Measurements from ENCODE around the gene CABYR. TPM values are rescaled to one million over a fixed set of nuclear protein-coding genes. Genes with fewer than 3 reads are reported as not detected.

Gene CABYR
- total RNA-seq, 4 donors from 2014 or later, result 0.33 to 0.51 (median 0.42) TPM; not detected in 1

- Histone ChIP-seq H3K27me3 (no peaks in the 10 kb centered on the region), H3K4me3 (no peak overlapping the region), H3K36me3 (peaks cover 0 to 3% of the 10 kb centered on the region in 2 donors), H3K4me1 (peaks cover 6 to 7% of the 10 kb centered on the region in 2 donors), H3K27ac (no peak overlapping the region), H3K9me3 (no peaks in the 10 kb centered on the region)
- in situ Hi-C loops (cut with MboI; ENCODE audit: low sequenced_read_pairs in 4 of 4), result no loop called here
- ATAC-seq, result no peak
- TF ChIP-seq, protein P1, sequence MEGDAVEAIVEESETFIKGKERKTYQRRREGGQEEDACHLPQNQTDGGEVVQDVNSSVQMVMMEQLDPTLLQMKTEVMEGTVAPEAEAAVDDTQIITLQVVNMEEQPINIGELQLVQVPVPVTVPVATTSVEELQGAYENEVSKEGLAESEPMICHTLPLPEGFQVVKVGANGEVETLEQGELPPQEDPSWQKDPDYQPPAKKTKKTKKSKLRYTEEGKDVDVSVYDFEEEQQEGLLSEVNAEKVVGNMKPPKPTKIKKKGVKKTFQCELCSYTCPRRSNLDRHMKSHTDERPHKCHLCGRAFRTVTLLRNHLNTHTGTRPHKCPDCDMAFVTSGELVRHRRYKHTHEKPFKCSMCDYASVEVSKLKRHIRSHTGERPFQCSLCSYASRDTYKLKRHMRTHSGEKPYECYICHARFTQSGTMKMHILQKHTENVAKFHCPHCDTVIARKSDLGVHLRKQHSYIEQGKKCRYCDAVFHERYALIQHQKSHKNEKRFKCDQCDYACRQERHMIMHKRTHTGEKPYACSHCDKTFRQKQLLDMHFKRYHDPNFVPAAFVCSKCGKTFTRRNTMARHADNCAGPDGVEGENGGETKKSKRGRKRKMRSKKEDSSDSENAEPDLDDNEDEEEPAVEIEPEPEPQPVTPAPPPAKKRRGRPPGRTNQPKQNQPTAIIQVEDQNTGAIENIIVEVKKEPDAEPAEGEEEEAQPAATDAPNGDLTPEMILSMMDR (IDR thresholded peaks at IDR 0.05 in 4 of 5, conservative IDR thresholded peaks at IDR 0.05 in 1 of 5), result no peak
- TF ChIP-seq POLR2A (IDR thresholded peaks at IDR 0.05), result no peak
- intact Hi-C loops (cut with DNase I; ENCODE audit: low total_unique reads), result no loop called here
- no peak for DNase-seq
Observed at GRCh38 chr18:24180048-24180447, 41.2 kb downstream of the CABYR start.

- Histone ChIP-seq H3K27ac (no peak overlapping the region), H3K36me3 (peaks cover 0 to 7% of the 10 kb centered on the region in 2 donors), H3K27me3 (no peaks in the 10 kb centered on the region), H3K9me3 (no peaks in the 10 kb centered on the region), H3K4me1 (peaks cover 6% of the 10 kb centered on the region in 2 donors), H3K4me3 (no peak overlapping the region)
- ATAC-seq, result no peak
- TF ChIP-seq, protein P1 (IDR thresholded peaks at IDR 0.05 in 4 of 5, conservative IDR thresholded peaks at IDR 0.05 in 1 of 5), result no peak
- no peak for TF ChIP-seq POLR2A (IDR thresholded peaks at IDR 0.05)
- intact Hi-C loops (cut with DNase I; ENCODE audit: low total_unique reads) (no loop called here), in situ Hi-C loops (cut with MboI; ENCODE audit: low sequenced_read_pairs in 4 of 4) (no loop called here)
- DNase-seq, result no peak
Observed at GRCh38 chr18:24181806-24182205, 42.9 kb downstream of the CABYR start.

DNA sequence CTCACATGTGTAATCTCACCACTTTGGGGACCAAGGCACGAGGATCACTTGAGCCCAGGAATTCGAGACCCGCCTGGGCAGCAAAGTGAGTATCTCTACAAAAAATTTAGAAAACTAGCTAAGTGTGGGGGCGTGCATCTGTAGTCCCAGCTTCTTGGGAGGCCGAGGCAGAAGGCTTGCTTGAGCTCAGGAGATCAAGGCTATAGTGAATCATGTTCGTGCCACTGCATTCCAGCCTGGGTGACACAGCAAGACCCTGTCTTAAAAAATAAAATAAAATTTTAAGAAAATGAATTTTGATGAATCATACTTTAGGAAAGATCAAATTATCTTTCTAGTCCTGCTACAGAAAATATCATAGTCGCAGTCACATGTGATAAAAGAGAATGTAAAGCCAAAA is 46.9 kb downstream of the CABYR start:
- H3K27ac ChIP-seq, result no peak overlapping the region
- H3K27me3 ChIP-seq, result no peaks in the 10 kb centered on the region
- no peaks in the 10 kb centered on the region for H3K9me3 ChIP-seq
- DNase-seq, result no peak
- peaks cover 0 to 7% of the 10 kb centered on the region in 2 donors for H3K36me3 ChIP-seq
- TF ChIP-seq, protein P1 (IDR thresholded peaks at IDR 0.05 in 4 of 5, conservative IDR thresholded peaks at IDR 0.05 in 1 of 5), result no peak
- no peak for TF ChIP-seq POLR2A (IDR thresholded peaks at IDR 0.05)
- intact Hi-C loops (cut with DNase I; ENCODE audit: low total_unique reads), result no loop called here
- in situ Hi-C loops (cut with MboI; ENCODE audit: low sequenced_read_pairs in 4 of 4), result no loop called here
- no peak for ATAC-seq
- H3K4me1 ChIP-seq, result peaks cover 27 to 30% of the 10 kb centered on the region in 2 donors
- no peak overlapping the region for H3K4me3 ChIP-seq

DNA sequence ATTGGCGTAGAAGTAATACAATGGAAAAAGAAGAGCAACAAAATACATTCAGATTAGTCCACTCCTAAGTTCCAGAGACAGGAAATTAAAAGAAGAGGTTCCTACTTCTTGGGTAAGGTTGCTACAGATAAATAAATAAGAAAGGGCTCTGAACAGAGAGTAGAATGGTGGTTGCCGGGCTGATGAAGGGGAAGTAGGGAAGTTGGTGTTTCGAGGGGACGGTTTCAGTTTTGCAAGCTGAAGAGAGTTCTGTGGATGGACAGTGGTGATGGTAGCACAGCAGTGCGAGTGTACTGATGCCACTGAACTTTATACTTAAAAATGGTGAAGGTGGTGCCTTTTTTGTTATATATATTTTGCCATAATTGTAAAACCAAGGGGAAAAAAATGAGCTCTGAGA is 48.2 kb downstream of the CABYR start:
- Histone ChIP-seq H3K36me3 (peaks cover 0 to 7% of the 10 kb centered on the region in 2 donors), H3K9me3 (no peaks in the 10 kb centered on the region), H3K27ac (no peak overlapping the region), H3K27me3 (no peaks in the 10 kb centered on the region), H3K4me3 (no peak overlapping the region), H3K4me1 (peaks cover 40 to 42% of the 10 kb centered on the region in 2 donors)
- ATAC-seq (no peak), DNase-seq (no peak)
- intact Hi-C loops (cut with DNase I; ENCODE audit: low total_unique reads) (no loop called here), in situ Hi-C loops (cut with MboI; ENCODE audit: low sequenced_read_pairs in 4 of 4) (no loop called here)
- no peak for TF ChIP-seq POLR2A (IDR thresholded peaks at IDR 0.05)
- TF ChIP-seq, protein P1 (IDR thresholded peaks at IDR 0.05 in 4 of 5, conservative IDR thresholded peaks at IDR 0.05 in 1 of 5), result no peak

- H3K9me3 ChIP-seq, result no peaks in the 10 kb centered on the region
Observed at GRCh38 chr18:24187689-24188088, 48.8 kb downstream of the CABYR start.

More at GRCh38 chr18:24187689-24188088, 48.8 kb downstream of the CABYR start:
- TF ChIP-seq POLR2A (IDR thresholded peaks at IDR 0.05), result no peak
- TF ChIP-seq, protein P1 (IDR thresholded peaks at IDR 0.05 in 4 of 5, conservative IDR thresholded peaks at IDR 0.05 in 1 of 5), result no peak
- H3K4me1 ChIP-seq, result peaks cover 45 to 49% of the 10 kb centered on the region in 2 donors
- DNase-seq (no peak), ATAC-seq (no peak)
- H3K4me3 ChIP-seq, result no peak overlapping the region
- in situ Hi-C loops (cut with MboI; ENCODE audit: low sequenced_read_pairs in 4 of 4), result no loop called here
- H3K27me3 ChIP-seq, result no peaks in the 10 kb centered on the region
- intact Hi-C loops (cut with DNase I; ENCODE audit: low total_unique reads), result no loop called here
- H3K36me3 ChIP-seq, result peaks cover 0 to 7% of the 10 kb centered on the region in 2 donors
- H3K27ac ChIP-seq, result peak overlapping the region in 1 of 4 donors; percentile 61
